ENCODE data around the gene EMP1. TPM values are rescaled to one million over a fixed set of nuclear protein-coding genes. Genes with fewer than 3 reads are reported as not detected.
A peak's percentile ranks its signal among the peaks of the same experiment; 100 is the strongest.

The EMP1 gene
- total and polyA plus RNA-seq, 2 experiments from 2014 or later: 0.07 to 0.39 TPM

DNA sequence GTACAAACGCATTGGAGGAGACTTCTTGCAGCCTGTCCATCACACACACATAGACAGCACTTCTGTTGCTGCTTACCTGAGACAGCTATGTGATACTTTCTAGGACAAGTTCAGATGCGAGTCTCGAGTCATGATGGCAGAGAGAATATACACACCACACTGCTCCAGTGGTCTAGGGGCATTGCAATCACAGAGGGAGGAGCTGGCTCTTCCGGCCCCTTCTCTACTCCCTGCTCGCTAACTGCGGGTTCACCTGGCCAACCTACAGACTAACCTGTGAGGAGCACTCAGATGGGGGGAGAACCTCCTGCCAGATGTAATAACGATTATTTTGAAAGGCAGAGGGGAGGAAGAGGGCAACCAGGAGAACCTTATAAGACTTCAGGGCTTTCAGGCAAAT lies 30.7 kb downstream of the EMP1 start:
- H3K4me3 ChIP-seq: no peak overlapping the region
- Mint-ChIP-seq H3K4me3 (no peak overlapping the region), H3K27ac (no peak overlapping the region), H3K4me1 (peaks cover 2% of the 10 kb centered on the region; the same call in 2 of the 3 replicates), H3K27me3 (ENCODE audit: insufficient read depth, low read depth, poor library complexity) (peaks cover 5% of the 10 kb centered on the region), H3K9me3 (peaks cover 4% of the 10 kb centered on the region; the same call in 1 of the 3 replicates), H3K36me3 (ENCODE audit: low read depth) (0 out of 3 replicates have a peak, but pooled peaks cover 4% of the 10 kb centered on the region)
- H3K36me3 ChIP-seq (ENCODE audit: insufficient read depth): no peaks in the 10 kb centered on the region
- TF ChIP-seq, protein P1, sequence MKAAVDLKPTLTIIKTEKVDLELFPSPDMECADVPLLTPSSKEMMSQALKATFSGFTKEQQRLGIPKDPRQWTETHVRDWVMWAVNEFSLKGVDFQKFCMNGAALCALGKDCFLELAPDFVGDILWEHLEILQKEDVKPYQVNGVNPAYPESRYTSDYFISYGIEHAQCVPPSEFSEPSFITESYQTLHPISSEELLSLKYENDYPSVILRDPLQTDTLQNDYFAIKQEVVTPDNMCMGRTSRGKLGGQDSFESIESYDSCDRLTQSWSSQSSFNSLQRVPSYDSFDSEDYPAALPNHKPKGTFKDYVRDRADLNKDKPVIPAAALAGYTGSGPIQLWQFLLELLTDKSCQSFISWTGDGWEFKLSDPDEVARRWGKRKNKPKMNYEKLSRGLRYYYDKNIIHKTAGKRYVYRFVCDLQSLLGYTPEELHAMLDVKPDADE (IDR thresholded peaks at IDR 0.05): no peak
- TF ChIP-seq ZNF331 (CRISPR knock-in tag; IDR thresholded peaks at IDR 0.05; ENCODE audit: low read depth) (no peak), JUNB (IDR thresholded peaks at IDR 0.05; ENCODE audit: unreplicated experiment) (no peak), STAT1 (IDR thresholded peaks at IDR 0.05; ENCODE audit: unreplicated experiment) (no peak), EZH2phosphoT487 (IDR thresholded peaks at IDR 0.05; ENCODE audit: unreplicated experiment) (no peak), CREB1 (CRISPR knock-in tag; IDR thresholded peaks at IDR 0.05; ENCODE audit: low read depth) (no peak), NANOG (IDR thresholded peaks at IDR 0.05; ENCODE audit: borderline replicate concordance) (no peak), ZNF114 (CRISPR knock-in tag; IDR thresholded peaks at IDR 0.05) (no peak), EZH2 (IDR thresholded peaks at IDR 0.05; ENCODE audit: low read depth, unreplicated experiment) (no peak)
- TF ChIP-seq, protein P2, sequence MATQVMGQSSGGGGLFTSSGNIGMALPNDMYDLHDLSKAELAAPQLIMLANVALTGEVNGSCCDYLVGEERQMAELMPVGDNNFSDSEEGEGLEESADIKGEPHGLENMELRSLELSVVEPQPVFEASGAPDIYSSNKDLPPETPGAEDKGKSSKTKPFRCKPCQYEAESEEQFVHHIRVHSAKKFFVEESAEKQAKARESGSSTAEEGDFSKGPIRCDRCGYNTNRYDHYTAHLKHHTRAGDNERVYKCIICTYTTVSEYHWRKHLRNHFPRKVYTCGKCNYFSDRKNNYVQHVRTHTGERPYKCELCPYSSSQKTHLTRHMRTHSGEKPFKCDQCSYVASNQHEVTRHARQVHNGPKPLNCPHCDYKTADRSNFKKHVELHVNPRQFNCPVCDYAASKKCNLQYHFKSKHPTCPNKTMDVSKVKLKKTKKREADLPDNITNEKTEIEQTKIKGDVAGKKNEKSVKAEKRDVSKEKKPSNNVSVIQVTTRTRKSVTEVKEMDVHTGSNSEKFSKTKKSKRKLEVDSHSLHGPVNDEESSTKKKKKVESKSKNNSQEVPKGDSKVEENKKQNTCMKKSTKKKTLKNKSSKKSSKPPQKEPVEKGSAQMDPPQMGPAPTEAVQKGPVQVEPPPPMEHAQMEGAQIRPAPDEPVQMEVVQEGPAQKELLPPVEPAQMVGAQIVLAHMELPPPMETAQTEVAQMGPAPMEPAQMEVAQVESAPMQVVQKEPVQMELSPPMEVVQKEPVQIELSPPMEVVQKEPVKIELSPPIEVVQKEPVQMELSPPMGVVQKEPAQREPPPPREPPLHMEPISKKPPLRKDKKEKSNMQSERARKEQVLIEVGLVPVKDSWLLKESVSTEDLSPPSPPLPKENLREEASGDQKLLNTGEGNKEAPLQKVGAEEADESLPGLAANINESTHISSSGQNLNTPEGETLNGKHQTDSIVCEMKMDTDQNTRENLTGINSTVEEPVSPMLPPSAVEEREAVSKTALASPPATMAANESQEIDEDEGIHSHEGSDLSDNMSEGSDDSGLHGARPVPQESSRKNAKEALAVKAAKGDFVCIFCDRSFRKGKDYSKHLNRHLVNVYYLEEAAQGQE (IDR thresholded peaks at IDR 0.05; ENCODE audit: unreplicated experiment): no peak
- TF ChIP-seq, protein P3, sequence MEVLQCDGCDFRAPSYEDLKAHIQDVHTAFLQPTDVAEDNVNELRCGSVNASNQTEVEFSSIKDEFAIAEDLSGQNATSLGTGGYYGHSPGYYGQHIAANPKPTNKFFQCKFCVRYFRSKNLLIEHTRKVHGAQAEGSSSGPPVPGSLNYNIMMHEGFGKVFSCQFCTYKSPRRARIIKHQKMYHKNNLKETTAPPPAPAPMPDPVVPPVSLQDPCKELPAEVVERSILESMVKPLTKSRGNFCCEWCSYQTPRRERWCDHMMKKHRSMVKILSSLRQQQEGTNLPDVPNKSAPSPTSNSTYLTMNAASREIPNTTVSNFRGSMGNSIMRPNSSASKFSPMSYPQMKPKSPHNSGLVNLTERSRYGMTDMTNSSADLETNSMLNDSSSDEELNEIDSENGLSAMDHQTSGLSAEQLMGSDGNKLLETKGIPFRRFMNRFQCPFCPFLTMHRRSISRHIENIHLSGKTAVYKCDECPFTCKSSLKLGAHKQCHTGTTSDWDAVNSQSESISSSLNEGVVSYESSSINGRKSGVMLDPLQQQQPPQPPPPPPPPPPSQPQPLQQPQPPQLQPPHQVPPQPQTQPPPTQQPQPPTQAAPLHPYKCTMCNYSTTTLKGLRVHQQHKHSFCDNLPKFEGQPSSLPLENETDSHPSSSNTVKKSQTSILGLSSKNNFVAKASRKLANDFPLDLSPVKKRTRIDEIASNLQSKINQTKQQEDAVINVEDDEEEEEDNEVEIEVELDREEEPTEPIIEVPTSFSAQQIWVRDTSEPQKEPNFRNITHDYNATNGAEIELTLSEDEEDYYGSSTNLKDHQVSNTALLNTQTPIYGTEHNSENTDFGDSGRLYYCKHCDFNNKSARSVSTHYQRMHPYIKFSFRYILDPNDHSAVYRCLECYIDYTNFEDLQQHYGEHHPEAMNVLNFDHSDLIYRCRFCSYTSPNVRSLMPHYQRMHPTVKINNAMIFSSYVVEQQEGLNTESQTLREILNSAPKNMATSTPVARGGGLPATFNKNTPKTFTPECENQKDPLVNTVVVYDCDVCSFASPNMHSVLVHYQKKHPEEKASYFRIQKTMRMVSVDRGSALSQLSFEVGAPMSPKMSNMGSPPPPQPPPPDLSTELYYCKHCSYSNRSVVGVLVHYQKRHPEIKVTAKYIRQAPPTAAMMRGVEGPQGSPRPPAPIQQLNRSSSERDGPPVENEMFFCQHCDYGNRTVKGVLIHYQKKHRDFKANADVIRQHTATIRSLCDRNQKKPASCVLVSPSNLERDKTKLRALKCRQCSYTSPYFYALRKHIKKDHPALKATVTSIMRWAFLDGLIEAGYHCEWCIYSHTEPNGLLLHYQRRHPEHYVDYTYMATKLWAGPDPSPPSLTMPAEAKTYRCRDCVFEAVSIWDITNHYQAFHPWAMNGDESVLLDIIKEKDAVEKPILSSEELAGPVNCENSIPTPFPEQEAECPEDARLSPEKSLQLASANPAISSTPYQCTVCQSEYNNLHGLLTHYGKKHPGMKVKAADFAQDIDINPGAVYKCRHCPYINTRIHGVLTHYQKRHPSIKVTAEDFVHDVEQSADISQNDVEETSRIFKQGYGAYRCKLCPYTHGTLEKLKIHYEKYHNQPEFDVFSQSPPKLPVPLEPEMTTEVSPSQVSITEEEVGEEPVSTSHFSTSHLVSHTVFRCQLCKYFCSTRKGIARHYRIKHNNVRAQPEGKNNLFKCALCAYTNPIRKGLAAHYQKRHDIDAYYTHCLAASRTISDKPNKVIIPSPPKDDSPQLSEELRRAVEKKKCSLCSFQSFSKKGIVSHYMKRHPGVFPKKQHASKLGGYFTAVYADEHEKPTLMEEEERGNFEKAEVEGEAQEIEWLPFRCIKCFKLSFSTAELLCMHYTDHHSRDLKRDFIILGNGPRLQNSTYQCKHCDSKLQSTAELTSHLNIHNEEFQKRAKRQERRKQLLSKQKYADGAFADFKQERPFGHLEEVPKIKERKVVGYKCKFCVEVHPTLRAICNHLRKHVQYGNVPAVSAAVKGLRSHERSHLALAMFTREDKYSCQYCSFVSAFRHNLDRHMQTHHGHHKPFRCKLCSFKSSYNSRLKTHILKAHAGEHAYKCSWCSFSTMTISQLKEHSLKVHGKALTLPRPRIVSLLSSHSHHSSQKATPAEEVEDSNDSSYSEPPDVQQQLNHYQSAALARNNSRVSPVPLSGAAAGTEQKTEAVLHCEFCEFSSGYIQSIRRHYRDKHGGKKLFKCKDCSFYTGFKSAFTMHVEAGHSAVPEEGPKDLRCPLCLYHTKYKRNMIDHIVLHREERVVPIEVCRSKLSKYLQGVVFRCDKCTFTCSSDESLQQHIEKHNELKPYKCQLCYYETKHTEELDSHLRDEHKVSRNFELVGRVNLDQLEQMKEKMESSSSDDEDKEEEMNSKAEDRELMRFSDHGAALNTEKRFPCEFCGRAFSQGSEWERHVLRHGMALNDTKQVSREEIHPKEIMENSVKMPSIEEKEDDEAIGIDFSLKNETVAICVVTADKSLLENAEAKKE (CRISPR knock-in tag; IDR thresholded peaks at IDR 0.05): no peak
- H3F3A ChIP-seq (replicated peaks; ENCODE audit: low read depth): no peaks in the 10 kb centered on the region
- ATAC-seq: no peak
- no peaks in the 10 kb centered on the region for H4K20me1 ChIP-seq (replicated peaks; ENCODE audit: insufficient read depth)
- H3K4me2 ChIP-seq: no peak overlapping the region
- no peaks in the 10 kb centered on the region for H3K4me1 ChIP-seq (ENCODE audit: insufficient read depth)
- H3K27ac ChIP-seq (ENCODE audit: low read depth): no peak overlapping the region
- 0 out of 2 replicates have a peak overlapping the region, but pooled peaks have one; percentile 49 for H2AFZ ChIP-seq
- H3K27me3 ChIP-seq (ENCODE audit: insufficient read depth): no peaks in the 10 kb centered on the region
- peaks cover 1% of the 10 kb centered on the region for H3K9me2 ChIP-seq (ENCODE audit: insufficient read depth)
- DNase-seq (ENCODE audit: low spot score): no peak
- H3K79me2 ChIP-seq (replicated peaks; ENCODE audit: insufficient read depth): no peaks in the 10 kb centered on the region

All from GM23338 (cell line).